Mesenchymal stem cell (in vitro differentiated cells and primary cell): ENCODE results near the gene HSPG2.

Experiments used
- DNase-seq: peaks from one replicate; pipeline ENCODE4 v3.0.0-alpha.2; 2013
- H2AFZ ChIP-seq: one replicate; pipeline ENCODE4 v1.6.1; 2013; ENCODE audit warnings: low read depth, mild to moderate bottlenecking, control low read depth, inconsistent platforms, low read length, moderate library complexity
- H2AK5ac ChIP-seq: 2 replicates; pipeline ENCODE4 v1.6.1; 2013; ENCODE audit warnings: low read length, moderate library complexity, mild to moderate bottlenecking, inconsistent platforms; ENCODE audit not compliant: severe bottlenecking
- H2BK120ac ChIP-seq: one replicate; pipeline ENCODE4 v1.6.1; 2013; ENCODE audit warnings: low read depth, mild to moderate bottlenecking, inconsistent platforms, low read length, moderate library complexity
- H2BK12ac ChIP-seq, 2 experiments: one replicate each; pipeline ENCODE4 v1.6.1; 2013; ENCODE audit warnings: inconsistent platforms in 2 of 2, low read length in 2 of 2, mild to moderate bottlenecking in 2 of 2, moderate library complexity in 2 of 2, control low read depth in 1 of 2
- H2BK15ac ChIP-seq: one replicate; pipeline ENCODE4 v1.6.1; 2013; ENCODE audit warnings: mild to moderate bottlenecking, low read depth, inconsistent platforms; ENCODE audit not compliant: poor library complexity, severe bottlenecking
- H2BK5ac ChIP-seq: 2 replicates; pipeline ENCODE4 v1.6.1; 2013; ENCODE audit warnings: low read depth, mild to moderate bottlenecking, low read length, control low read depth, inconsistent platforms; ENCODE audit not compliant: poor library complexity, severe bottlenecking
- H3K14ac ChIP-seq, 2 experiments: one replicate each; pipeline ENCODE4 v1.6.1; 2013; ENCODE audit warnings: inconsistent platforms in 2 of 2, low read length in 2 of 2, control low read depth in 1 of 2, mild to moderate bottlenecking in 1 of 2, moderate library complexity in 1 of 2
- H3K18ac ChIP-seq, 2 experiments: one replicate each; pipeline ENCODE4 v1.6.1; 2013; ENCODE audit warnings: inconsistent platforms in 2 of 2, low read length in 2 of 2, control low read depth in 1 of 2, low read depth in 1 of 2, mild to moderate bottlenecking in 1 of 2
- H3K23ac ChIP-seq, 2 experiments: one replicate each; pipeline ENCODE4 v1.6.1; 2013; ENCODE audit warnings: inconsistent platforms in 2 of 2, low read length in 2 of 2, mild to moderate bottlenecking in 2 of 2, moderate library complexity in 2 of 2, control low read depth in 1 of 2
- H3K27ac ChIP-seq: 2 replicates; pipeline ENCODE4 v1.5.1; 2013; ENCODE audit warnings: mild to moderate bottlenecking, moderate library complexity, low read length, control low read depth, inconsistent platforms; ENCODE audit not compliant: poor library complexity, severe bottlenecking
- H3K27me3 ChIP-seq, 2 experiments: 2 replicates each; pipeline versions ENCODE4 v1.6.1 to v1.7.0; 2013; ENCODE audit warnings: low read length in 2 of 2, mild to moderate bottlenecking in 2 of 2, moderate library complexity in 2 of 2, control low read depth in 1 of 2, inconsistent platforms in 1 of 2; ENCODE audit not compliant: control insufficient read depth in 1 of 2, insufficient read depth in 1 of 2
- H3K36me3 ChIP-seq, 2 experiments: 2 replicates each; pipeline versions ENCODE4 v1.6.1 to v1.7.0; 2013; ENCODE audit warnings: low read length in 2 of 2, control low read depth in 1 of 2, inconsistent platforms in 1 of 2, low read depth in 1 of 2, mild to moderate bottlenecking in 1 of 2; ENCODE audit not compliant: insufficient read depth in 2 of 2, control insufficient read depth in 1 of 2
- H3K4ac ChIP-seq, 2 experiments: one replicate each; pipeline ENCODE4 v1.6.1; 2013; ENCODE audit warnings: inconsistent platforms in 2 of 2, low read length in 2 of 2, mild to moderate bottlenecking in 2 of 2, moderate library complexity in 2 of 2, control low read depth in 1 of 2, low read depth in 1 of 2
- H3K4me1 ChIP-seq: 2 replicates; pipeline ENCODE4 v1.6.1; 2013; ENCODE audit warnings: low read depth, low read length, control low read depth; ENCODE audit not compliant: control insufficient read depth, insufficient read depth
- H3K4me2 ChIP-seq: 2 replicates; pipeline ENCODE4 v1.6.1; 2013; ENCODE audit warnings: low read length, mild to moderate bottlenecking, inconsistent platforms; ENCODE audit not compliant: poor library complexity, severe bottlenecking
- H3K4me3 ChIP-seq, 2 experiments: 2 replicates each; pipeline versions ENCODE4 v1.5.1 to v1.7.0; 2013; ENCODE audit warnings: low read length in 2 of 2, mild to moderate bottlenecking in 2 of 2, control low read depth in 1 of 2, low read depth in 1 of 2; ENCODE audit not compliant: insufficient read depth in 1 of 2
- H3K79me1 ChIP-seq: replicated peaks from 2 replicates; pipeline ENCODE4 v1.6.1; 2013; ENCODE audit warnings: mild to moderate bottlenecking, control low read depth, low read length, inconsistent platforms; ENCODE audit not compliant: poor library complexity, severe bottlenecking
- H3K9ac ChIP-seq: 2 replicates; pipeline ENCODE4 v1.7.0; 2013; ENCODE audit warnings: mild to moderate bottlenecking, low read length, moderate library complexity
- H3K9me3 ChIP-seq: 2 replicates; pipeline ENCODE4 v1.7.0; 2013; ENCODE audit warnings: mild to moderate bottlenecking, low read length; ENCODE audit not compliant: control insufficient read depth
- H4K8ac ChIP-seq: one replicate; pipeline ENCODE4 v1.6.1; 2013; ENCODE audit warnings: inconsistent platforms, mild to moderate bottlenecking, low read length, moderate library complexity
- H4K91ac ChIP-seq: one replicate; pipeline ENCODE4 v1.6.1; 2013; ENCODE audit warnings: mild to moderate bottlenecking, low read length, inconsistent platforms
- WGBS: methylation state at CpG from one replicate; pipeline ENCODE4 v1.1.7; 2013; ENCODE audit warnings: mixed read lengths; 5-methylcytosine and 5-hydroxymethylcytosine counted together

The HSPG2 gene

DNA sequence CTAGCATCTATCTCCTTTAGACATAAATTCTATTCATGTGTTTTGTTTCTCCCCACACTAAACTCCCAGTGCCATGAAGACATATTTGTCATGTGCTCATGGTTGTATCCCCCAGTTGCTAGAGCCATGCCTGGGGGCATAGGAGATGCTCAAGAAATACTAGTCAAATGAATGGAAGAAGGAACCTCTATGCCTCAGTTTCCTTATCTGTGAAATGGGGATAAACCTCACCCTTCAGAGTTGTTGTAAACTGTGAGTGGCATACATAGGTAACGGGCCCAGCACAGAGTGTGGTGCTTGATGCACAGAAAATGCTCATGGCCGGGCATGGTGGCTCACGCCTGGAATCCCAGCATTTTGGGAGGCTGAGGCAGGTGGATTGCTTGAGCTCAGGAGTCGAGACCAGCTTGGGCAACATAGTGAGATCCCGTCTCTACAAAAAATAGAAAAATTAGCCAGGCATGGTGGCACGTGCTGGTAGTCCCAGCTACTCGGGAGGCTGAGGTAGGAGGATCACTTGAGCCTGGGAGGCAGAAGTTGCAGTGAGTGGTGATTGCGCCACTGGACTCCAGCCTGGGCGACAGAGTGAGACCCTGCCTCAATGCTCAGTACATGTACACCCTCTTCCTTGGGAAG, 116.4 kb downstream of the HSPG2 start:
- no peak overlapping the region for H3K4me3 ChIP-seq
- no peak overlapping the region for H2BK12ac ChIP-seq
- H2BK5ac ChIP-seq, result no peak overlapping the region
- no peak overlapping the region for H2BK15ac ChIP-seq
- no peaks in the 10 kb centered on the region for H3K9me3 ChIP-seq
- H3K36me3 ChIP-seq, result peaks cover 52 to 62% of the 10 kb centered on the region in 2 experiments
- H3K9ac ChIP-seq, result no peak overlapping the region
- H3K23ac ChIP-seq, result no peak overlapping the region
- no peak overlapping the region for H3K14ac ChIP-seq
- H3K79me1 ChIP-seq, result peaks cover 12% of the 10 kb centered on the region
- H4K91ac ChIP-seq, result no peak overlapping the region
- no peak overlapping the region for H3K27ac ChIP-seq
- no peak overlapping the region for H3K4ac ChIP-seq
- DNase-seq, result no peak
- WGBS, result 93% methylated on average over 7 of the region's 9 CpGs
- no peak overlapping the region for H2AK5ac ChIP-seq
- H3K4me1 ChIP-seq, result peaks cover 13% of the 10 kb centered on the region
- H3K4me2 ChIP-seq, result no peak overlapping the region
- no peak overlapping the region for H2BK120ac ChIP-seq
- H4K8ac ChIP-seq, result no peak overlapping the region
- H3K27me3 ChIP-seq, result no peaks in the 10 kb centered on the region
- no peak overlapping the region for H3K18ac ChIP-seq
- H2AFZ ChIP-seq, result no peak overlapping the region

DNA sequence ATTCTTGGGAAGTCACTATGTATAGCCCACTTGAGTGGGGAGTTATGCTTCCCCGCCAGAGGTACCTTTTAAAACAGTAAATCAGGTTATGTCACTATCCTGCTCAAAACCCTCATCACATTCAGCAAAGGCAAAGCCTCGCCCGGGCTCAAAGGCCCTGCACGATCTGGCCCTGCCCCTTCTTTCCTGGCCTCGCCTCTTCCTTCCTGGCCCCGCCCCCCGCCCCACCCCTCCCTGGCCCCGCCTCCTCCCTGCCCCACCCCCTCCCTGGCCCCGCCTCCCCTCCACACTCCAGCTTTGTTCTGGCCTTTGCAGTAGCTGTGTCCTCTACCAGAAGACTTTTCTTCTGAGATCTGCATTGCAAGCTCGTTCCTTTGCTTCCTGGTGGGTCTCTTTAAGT, 118.5 kb downstream of the HSPG2 start:
- Histone ChIP-seq H4K91ac (no peak overlapping the region), H3K4ac (no peak overlapping the region), H3K23ac (no peak overlapping the region), H3K27me3 (no peaks in the 10 kb centered on the region), H3K4me2 (no peak overlapping the region), H4K8ac (no peak overlapping the region), H2AFZ (no peak overlapping the region), H3K79me1 (peaks cover under 1% of the 10 kb centered on the region), H3K9me3 (no peaks in the 10 kb centered on the region), H2BK15ac (no peak overlapping the region), H2AK5ac (peak overlapping the region; percentile 61), H2BK12ac (no peak overlapping the region), H3K18ac (no peak overlapping the region), H3K4me1 (peaks cover 24% of the 10 kb centered on the region), H3K36me3 (peaks cover 38 to 43% of the 10 kb centered on the region in 2 experiments), H3K9ac (no peak overlapping the region), H2BK120ac (no peak overlapping the region), H2BK5ac (no peak overlapping the region), H3K4me3 (no peak overlapping the region), H3K27ac (no peak overlapping the region), H3K14ac (no peak overlapping the region)
- WGBS, result 45% methylated on average over 7 of the region's 10 CpGs
- DNase-seq, result peak; percentile 26

GRCh38 chr1:21816602-21817302, 120.4 kb downstream of the HSPG2 start:
- no peak overlapping the region for H3K4me2 ChIP-seq
- peak overlapping the region in 1 of 2 experiments; percentile 16 for H3K4me3 ChIP-seq
- no peaks in the 10 kb centered on the region for H3K27me3 ChIP-seq
- peak overlapping the region; percentile 77 for H2AK5ac ChIP-seq
- no peak overlapping the region for H3K23ac ChIP-seq
- no peak overlapping the region for H3K18ac ChIP-seq
- H4K91ac ChIP-seq, result peak overlapping the region; percentile 28
- no peak overlapping the region for H3K14ac ChIP-seq
- H3K4me1 ChIP-seq, result peaks cover 24% of the 10 kb centered on the region
- no peak overlapping the region for H3K4ac ChIP-seq
- H3K27ac ChIP-seq, result peak overlapping the region; percentile 64
- no peaks in the 10 kb centered on the region for H3K9me3 ChIP-seq
- peak; percentile 80 for DNase-seq
- H3K36me3 ChIP-seq, result peaks cover 19 to 24% of the 10 kb centered on the region in 2 experiments
- H2BK15ac ChIP-seq, result no peak overlapping the region
- H2BK5ac ChIP-seq, result peak overlapping the region; percentile 20
- no peaks in the 10 kb centered on the region for H3K79me1 ChIP-seq
- peak overlapping the region; percentile 54 for H4K8ac ChIP-seq
- peak overlapping the region; percentile 13 for H3K9ac ChIP-seq
- H2BK12ac ChIP-seq, result no peak overlapping the region
- 46% methylated on average over 8 of the region's 8 CpGs for WGBS
- H2BK120ac ChIP-seq, result no peak overlapping the region
- H2AFZ ChIP-seq, result no peak overlapping the region

DNA sequence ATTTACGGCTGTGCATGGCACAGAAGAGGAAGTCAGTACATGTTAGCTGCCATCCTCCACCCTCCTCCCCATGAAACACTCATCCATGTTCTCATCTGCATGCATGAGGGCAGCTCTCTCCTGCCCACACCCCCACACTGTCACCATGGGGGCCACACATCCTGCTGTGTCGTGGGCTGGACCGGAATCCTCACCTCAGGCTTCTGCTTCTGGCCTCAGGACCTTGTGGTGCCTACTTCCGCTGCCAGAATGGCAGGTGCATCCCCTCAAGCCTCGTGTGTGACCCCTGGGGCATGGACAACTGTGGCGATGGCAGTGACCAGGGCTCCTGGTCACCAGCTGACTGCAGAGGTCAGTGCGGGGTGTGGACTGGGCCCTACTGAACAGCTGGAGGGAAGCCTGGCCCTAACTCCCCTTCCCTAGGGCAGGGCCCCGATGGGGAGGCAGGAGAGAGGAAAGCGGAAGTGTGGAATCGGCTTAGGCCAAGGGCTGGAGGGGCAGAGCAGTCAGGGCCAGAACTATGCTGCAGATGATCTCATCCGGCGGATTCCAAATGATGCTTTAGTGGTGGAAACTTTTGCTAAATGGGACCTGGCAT, 121.3 kb downstream of the HSPG2 start:
- peak overlapping the region; percentile 41 for H2BK15ac ChIP-seq
- H4K91ac ChIP-seq, result no peak overlapping the region
- H2AFZ ChIP-seq, result no peak overlapping the region
- no peak overlapping the region for H3K4ac ChIP-seq
- peak overlapping the region; percentile 13 for H3K9ac ChIP-seq
- H3K18ac ChIP-seq, result no peak overlapping the region
- H2BK5ac ChIP-seq, result no peak overlapping the region
- H2AK5ac ChIP-seq, result peak overlapping the region; percentile 80
- H2BK120ac ChIP-seq, result no peak overlapping the region
- no peaks in the 10 kb centered on the region for H3K79me1 ChIP-seq
- H3K4me3 ChIP-seq, result no peak overlapping the region
- H3K4me1 ChIP-seq, result peaks cover 24% of the 10 kb centered on the region
- 92% methylated on average over 12 of the region's 12 CpGs for WGBS
- H3K27me3 ChIP-seq, result no peaks in the 10 kb centered on the region
- H3K9me3 ChIP-seq, result no peaks in the 10 kb centered on the region
- no peak overlapping the region for H2BK12ac ChIP-seq
- H3K36me3 ChIP-seq, result peaks cover 10 to 15% of the 10 kb centered on the region in 2 experiments
- DNase-seq, result peak; percentile 14
- H3K14ac ChIP-seq, result no peak overlapping the region
- H3K27ac ChIP-seq, result peak overlapping the region; percentile 13
- no peak overlapping the region for H4K8ac ChIP-seq
- H3K4me2 ChIP-seq, result no peak overlapping the region
- H3K23ac ChIP-seq, result no peak overlapping the region
